GM13977 (cell line): ENCODE measurements around the gene AK9.
"Not testable (repeated sequence)": the region's sequence is repeated elsewhere in the genome, so short reads cannot be mapped to it uniquely, and the experiment has no call there.

Source experiments
- DNase-seq: peaks from one replicate; pipeline ENCODE4 v3.0.0; 2012; ENCODE audit warnings: low spot score
- in situ Hi-C: fragments of 300-500 bp; cut with MboI; formaldehyde crosslinking; loops from one replicate; pipeline ENCODE4 v1.12.0; 2022; ENCODE audit warnings: low sequenced_read_pairs, low pct_unique_long_range_greater_than_20kb, mixed read lengths, inconsistent platforms; ENCODE audit not compliant: unreplicated experiment
- TF ChIP-seq, protein P1 (sequence below): IDR thresholded peaks from 2 replicates; pipeline ENCODE4 v1.5.1; 2012; ENCODE audit warnings: mild to moderate bottlenecking, control low read depth; ENCODE audit not compliant: insufficient read depth; ENCODE audit errors: extremely low read depth, missing control alignments

The AK9 gene

DNA sequence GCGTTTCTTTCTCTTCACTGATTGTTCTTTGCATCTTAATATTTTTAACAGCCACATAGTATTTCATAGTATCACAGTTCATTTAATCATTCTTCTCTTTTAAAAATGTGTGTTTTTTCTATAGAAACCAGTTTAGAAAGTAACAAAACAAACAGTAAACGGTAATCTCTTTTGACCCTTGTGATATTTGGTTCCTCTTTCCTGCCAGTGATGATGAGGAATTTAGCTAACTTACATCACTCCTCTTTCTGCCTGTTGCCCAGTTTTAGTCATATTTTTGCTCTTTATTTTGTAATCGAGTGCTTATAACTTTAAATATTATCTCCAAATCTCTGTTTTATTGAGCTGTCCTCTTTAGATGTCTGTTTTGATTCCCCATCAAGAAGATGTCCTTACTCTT is 169.9 kb downstream of the AK9 start:
- in situ Hi-C loops, result loop anchor here (10.0 to 25.0 kb wide), 2 partner anchors 166 to 514 kb away; partner anchors contain the start of genes AK9 and FIG4
- TF ChIP-seq, protein P1, sequence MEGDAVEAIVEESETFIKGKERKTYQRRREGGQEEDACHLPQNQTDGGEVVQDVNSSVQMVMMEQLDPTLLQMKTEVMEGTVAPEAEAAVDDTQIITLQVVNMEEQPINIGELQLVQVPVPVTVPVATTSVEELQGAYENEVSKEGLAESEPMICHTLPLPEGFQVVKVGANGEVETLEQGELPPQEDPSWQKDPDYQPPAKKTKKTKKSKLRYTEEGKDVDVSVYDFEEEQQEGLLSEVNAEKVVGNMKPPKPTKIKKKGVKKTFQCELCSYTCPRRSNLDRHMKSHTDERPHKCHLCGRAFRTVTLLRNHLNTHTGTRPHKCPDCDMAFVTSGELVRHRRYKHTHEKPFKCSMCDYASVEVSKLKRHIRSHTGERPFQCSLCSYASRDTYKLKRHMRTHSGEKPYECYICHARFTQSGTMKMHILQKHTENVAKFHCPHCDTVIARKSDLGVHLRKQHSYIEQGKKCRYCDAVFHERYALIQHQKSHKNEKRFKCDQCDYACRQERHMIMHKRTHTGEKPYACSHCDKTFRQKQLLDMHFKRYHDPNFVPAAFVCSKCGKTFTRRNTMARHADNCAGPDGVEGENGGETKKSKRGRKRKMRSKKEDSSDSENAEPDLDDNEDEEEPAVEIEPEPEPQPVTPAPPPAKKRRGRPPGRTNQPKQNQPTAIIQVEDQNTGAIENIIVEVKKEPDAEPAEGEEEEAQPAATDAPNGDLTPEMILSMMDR, result no peak

GRCh38 chr6:109519647-109520046 is 171.4 kb downstream of the AK9 start:
- in situ Hi-C loops, result loop anchor here (10.0 to 25.0 kb wide), 2 partner anchors 168 to 515 kb away; partner anchors contain the start of genes AK9 and FIG4
- DNase-seq, result not testable (repeated sequence)

More for the DNA sequence above, 169.9 kb downstream of the AK9 start:
- DNase-seq, result no peak

- TF ChIP-seq, protein P1, result no peak
- DNase-seq, result no peak
- in situ Hi-C loops, result loop anchor here (25.0 kb wide), 1 partner anchor 170 kb away; the partner anchor contains the start of genes AK9 and FIG4
These were observed 174.1 kb downstream of the AK9 start for GRCh38 chr6:109516929-109517328.

GRCh38 chr6:109515781-109516409 is 175.1 kb downstream of the AK9 start:
- in situ Hi-C loops, result loop anchor here (25.0 kb wide), 1 partner anchor 171 kb away; the partner anchor contains the start of genes AK9 and FIG4
- TF ChIP-seq, protein P1, result no peak
- DNase-seq, result no peak

DNA sequence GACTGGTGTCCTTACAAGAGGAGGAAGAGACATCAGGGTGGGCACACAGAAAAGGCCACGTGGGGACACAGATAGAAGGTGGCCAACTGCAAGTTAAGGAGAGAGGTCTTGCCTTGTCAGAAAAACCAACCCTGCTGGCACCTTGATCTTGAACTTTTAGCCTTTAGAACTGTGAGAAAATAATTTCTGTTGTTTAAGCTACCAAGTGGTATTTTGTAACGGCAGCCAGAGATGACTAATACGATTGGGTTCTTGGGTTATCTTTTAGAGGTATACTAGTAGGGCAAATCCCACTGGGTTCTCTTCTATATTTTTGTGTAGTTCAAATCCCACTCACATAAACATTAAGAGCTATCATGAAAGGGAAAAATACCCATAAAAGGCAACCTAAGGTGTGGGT is 176.1 kb downstream of the AK9 start:
- TF ChIP-seq, protein P1, result no peak
- DNase-seq, result no peak
- in situ Hi-C loops, result loop anchor here (25.0 kb wide), 1 partner anchor 172 kb away; the partner anchor contains the start of genes AK9 and FIG4

DNA sequence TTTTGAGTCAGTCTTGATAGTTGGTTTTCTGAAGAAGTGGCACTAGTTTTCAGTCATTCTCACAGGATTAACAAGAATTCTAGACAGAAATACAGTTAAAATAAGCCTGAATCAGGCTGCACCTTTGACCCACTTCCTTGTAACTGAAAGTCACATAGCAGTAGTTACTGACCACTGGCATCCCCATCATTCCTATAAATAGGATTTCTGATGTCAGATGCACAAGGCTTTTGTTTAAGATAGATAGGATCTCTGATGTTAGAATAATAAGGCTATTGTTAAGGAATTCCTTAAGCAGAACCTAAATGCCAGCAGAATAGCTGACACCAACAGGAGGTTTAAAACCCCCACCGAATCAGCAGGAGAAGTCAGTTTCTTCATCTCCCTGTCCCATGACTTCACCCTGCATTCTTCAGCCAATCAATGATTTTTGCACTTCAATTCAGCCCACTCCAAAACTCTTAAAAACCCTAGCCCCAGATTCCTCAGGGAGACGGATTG is 177.4 kb downstream of the AK9 start:
- DNase-seq, result no peak
- TF ChIP-seq, protein P1, result no peak
- in situ Hi-C loops, result loop anchor here (25.0 kb wide), 1 partner anchor 174 kb away; the partner anchor contains the start of genes AK9 and FIG4

DNA sequence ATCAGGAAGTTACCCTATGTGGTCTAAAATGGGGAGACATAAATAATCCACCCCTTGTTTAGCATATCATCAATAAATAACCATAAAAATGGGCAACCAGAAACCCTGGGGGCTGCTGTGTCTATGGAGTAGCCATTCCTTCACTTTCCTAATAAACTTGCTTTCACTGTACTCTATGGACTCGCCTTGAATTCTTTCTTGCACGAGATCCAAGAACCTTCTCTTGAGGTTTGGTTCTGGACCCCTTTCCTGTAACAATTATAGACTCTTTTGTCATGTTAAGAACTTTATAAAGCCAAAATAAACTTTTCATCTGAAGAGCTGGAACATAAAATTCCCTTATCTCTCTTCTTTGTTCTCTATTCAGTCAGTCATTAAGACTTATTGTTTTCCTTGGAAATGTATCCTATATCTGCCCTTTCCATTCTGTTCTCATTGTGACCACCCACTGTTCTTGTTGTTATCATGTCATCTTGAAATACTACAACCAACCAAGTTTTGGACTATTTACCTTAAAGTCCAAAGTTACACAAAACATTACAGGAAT is 178.7 kb downstream of the AK9 start:
- TF ChIP-seq, protein P1, result no peak
- DNase-seq, result no peak
- in situ Hi-C loops, result loop anchor here (25.0 kb wide), 1 partner anchor 175 kb away; the partner anchor contains the start of genes AK9 and FIG4
